ENCODE measurements around the gene SIM2.

GRCh38 chr21:36707763-36708285 is 8.9 kb downstream of the SIM2 start:
- TF ChIP-seq CTCF (conservative IDR thresholded peaks at IDR 0.05; ENCODE audit: low read length): no peak
- no peak for TF ChIP-seq EZH2phosphoT487 (IDR thresholded peaks at IDR 0.05; ENCODE audit: borderline replicate concordance, low read depth, low read length)

Measured in OCI-LY7 (cell line).